Neural progenitor cell (in vitro differentiated cells): ENCODE data around the gene CD37.

ENCODE experiments used
- CTCF ChIP-seq: fragments of 200-600 bp; sonication (generic); IDR thresholded peaks from 2 replicates; pipeline ENCODE4 v1.5.1; 2017; ENCODE audit warnings: antibody characterized with exemption, mild to moderate bottlenecking
- EZH2 ChIP-seq: fragments of 200-600 bp; sonication (generic); IDR thresholded peaks from 2 replicates; pipeline ENCODE4 v1.6.1; 2017; ENCODE audit warnings: antibody characterized with exemption, mild to moderate bottlenecking, moderate library complexity
- EZH2phosphoT487 ChIP-seq: fragments of 200-600 bp; sonication (generic); IDR thresholded peaks from 2 replicates; pipeline ENCODE4 v1.6.1; 2017; ENCODE audit warnings: antibody characterized with exemption

GRCh38 chr19:49335784-49336481, 727 bp downstream of the CD37 start:
- TF ChIP-seq CTCF (no peak), EZH2phosphoT487 (no peak), EZH2 (no peak)
